Activated CD4-positive, alpha-beta T cell treated with anti-CD3 and anti-CD28 coated beads, Interleukin-2, amount 50 U/mL, for 24 hours (primary cell): Measurements from ENCODE around the gene STK39.

Experiments used
- DNase-seq, 2 donors: peaks; one replicate each; pipeline ENCODE4 v3.0.0-alpha.2; 2020; ENCODE audit warnings: low read depth in 1 of 2, low spot score in 1 of 2

The STK39 gene

DNA sequence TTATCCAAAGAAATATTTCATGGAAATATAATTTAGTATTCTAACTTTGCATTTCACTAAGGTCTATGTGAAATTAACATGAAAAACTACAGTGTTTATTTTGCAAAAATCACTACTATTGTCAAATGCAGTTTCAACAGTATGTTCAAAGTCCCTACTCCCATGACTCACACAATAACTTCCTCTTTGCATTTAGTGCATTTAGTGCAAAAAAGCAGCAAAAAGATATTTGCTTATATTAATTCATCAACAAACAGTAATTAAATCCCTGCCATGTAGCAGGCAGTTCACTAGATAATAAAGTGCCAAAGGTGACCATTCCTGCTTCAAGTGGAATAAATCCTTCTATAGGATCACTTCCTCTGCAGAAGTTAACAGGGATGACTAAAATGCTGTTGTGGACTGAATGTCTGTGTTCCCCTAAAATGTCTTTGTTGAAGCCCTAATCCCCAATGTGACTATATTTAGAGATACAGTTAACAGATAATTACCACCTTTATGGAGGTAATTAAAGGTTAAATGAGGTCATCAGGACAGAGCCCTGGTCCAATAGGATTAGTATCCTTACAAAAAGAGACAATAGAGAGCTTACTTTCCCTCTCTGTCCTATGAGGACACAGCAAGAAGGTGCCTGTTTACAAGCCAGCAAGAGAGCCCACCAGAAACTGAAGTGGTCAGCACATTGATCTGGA is 61.7 kb downstream of the STK39 start:
- DNase-seq, result no peak

GRCh38 chr2:168184681-168185513 is 62.5 kb downstream of the STK39 start:
- no peak for DNase-seq

- no peak for DNase-seq
These were observed 63.9 kb downstream of the STK39 start for GRCh38 chr2:168183308-168183997.

GRCh38 chr2:168182550-168183249 is 64.7 kb downstream of the STK39 start:
- no peak for DNase-seq

DNA sequence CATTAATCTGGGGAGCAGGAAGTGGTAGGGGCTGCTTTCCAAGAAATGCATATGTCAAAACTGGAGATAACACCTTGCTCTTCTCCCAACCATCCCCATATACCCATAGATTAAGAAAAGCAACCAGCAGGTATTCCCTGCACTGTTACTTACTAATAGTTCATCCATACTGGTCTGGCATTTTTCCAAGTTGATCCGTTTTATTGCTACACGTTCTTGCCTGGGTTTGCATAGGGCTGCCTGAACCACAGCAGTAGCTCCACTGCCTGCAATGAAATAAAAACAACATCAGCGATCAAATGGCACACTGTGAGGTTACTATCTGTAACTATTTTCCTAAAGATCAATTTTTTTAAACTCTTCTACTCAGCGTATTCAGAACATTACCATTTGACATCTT is 65.6 kb downstream of the STK39 start:
- DNase-seq, result no peak

DNA sequence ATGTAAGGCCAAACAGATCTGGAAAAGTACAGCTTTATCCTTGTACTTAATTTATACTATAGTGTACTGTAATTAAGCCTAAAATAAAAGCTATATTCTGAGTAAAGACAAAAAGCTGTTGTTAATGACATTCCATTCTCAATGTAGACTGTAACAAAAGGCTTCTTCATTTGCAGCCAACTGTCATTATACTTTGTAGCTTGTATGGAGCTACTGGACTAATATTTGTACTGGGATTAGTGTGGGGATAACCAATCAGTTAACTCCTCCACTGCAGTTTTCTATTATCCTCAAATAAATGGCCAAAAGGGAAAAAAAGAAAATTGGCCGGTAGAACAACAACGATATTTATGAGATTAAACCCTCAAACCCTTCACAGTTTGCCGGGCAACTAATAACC is 66.5 kb downstream of the STK39 start:
- no peak for DNase-seq

GRCh38 chr2:168180483-168180882 is 66.9 kb downstream of the STK39 start:
- no peak for DNase-seq

DNA sequence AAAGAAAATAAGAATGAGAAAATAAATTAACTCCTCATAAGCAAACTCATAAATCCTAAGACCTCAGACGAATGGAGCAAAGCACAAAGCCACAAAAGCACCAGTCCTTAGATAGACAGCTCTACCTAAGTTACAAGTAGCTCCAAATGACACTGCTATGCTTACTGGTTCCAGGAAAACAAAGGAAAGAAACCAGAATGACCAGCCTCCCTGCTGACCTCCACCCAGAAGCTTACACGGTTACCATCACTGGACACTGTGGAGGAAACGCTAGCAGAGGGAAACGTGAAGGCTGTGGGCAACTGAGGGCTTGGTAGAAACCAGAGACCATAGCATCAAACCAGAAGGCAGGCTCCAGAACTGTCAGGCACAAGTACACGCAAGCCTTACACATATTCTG is 67.8 kb downstream of the STK39 start:
- DNase-seq, result no peak

GRCh38 chr2:168178520-168179324 is 68.7 kb downstream of the STK39 start:
- no peak for DNase-seq

GRCh38 chr2:168176402-168176801 is 71.0 kb downstream of the STK39 start:
- no peak for DNase-seq

- no peak for DNase-seq
These were observed 71.9 kb downstream of the STK39 start for GRCh38 chr2:168175469-168175868.

- DNase-seq, result no peak
These were observed 72.6 kb downstream of the STK39 start for GRCh38 chr2:168174756-168175155.

DNA sequence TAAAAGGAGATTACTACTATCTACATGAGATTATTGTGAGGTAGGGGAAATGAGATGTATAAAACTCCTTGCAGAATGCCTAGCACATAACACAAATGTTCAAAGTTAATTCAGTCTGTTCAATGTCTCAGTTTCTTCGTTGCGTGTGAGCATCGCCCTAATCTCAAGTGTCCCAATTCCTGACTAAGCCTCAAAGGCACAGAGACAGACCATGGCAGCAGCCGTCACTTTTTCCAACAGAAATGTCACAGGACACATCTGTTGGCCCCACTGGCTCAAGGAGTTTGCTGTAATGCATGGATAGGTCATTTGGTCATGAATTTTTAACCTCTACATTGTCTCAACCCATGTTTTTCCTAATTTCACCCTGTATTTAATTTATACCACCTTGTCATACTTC is 75.3 kb downstream of the STK39 start:
- DNase-seq, result no peak

DNA sequence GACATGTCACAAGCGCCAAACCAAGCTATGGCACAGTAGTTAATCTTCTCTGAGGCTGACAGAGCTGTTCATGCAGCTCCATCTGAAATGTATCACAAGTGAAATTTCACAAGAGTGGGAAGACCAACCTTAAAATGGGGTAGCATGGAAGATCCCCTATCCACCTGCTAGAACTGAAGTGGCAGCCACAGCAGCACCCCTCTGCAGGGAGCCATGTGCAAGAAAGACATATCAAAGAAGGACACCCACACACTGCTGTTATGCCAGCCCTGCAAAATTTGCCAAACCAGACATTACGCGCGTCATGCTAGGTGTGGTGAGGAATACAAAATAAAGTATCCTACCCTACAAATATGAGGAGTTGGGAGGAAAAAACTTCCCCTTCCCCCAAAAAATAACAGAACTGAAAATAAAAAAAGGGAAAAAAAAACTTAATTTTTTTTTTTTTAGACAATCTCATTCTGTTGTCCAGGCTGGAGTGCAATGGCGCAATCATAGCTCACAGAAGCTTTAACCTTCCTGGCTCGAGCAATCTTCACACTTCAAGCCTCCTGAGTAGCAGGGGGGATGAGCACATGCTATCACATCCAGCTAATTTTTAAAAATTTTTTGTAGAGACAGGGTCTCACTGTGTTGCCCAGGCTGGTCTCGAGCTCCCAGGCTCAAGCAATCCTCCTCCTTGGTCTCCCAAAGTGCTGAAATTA is 76.2 kb downstream of the STK39 start:
- no peak for DNase-seq

- DNase-seq, result no peak
These were observed 78.2 kb downstream of the STK39 start for GRCh38 chr2:168169097-168169745.

- no peak for DNase-seq
These were observed 79.7 kb downstream of the STK39 start for GRCh38 chr2:168167511-168168263.

DNA sequence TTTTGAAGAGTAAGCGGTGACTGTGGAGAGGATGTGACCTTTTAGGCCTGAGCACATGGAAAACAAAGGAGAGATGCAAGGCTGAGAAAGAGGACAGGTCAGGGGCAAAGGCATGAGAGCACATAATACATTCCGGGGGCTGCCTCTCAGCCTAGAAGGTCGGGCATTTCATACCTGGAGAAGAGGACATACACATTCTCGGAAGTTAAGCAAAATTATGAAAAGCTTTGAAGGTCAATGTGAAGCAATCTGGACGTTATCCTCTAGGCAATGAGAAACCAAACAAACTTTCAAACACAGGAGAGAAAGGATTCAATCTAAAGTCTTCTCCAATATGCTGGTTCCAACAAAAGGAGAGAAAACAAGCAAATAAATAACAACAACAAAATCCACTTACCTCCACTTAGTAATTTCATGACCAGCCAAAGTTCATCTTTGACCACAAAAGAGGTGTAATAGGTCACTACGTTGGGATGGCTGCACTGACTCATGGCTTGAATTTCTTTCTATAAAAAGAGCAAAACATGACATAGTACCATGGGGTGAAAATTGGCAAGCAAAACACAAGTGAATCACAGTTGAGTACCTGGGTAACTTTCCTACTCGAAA is 80.4 kb downstream of the STK39 start:
- no peak for DNase-seq
